OCI-LY1 (cell line): Measurements from ENCODE around the gene NEU1.
"Not testable (repeated sequence)": the region's sequence is repeated elsewhere in the genome, so short reads cannot be mapped to it uniquely, and the experiment has no call there.

ENCODE experiments used
- H2AFZ ChIP-seq: fragments of 200-600 bp; sonication (generic), shearing (Covaris generic); 2 replicates; pipeline ENCODE4 v1.6.0; 2014; ENCODE audit warnings: antibody characterized with exemption, mild to moderate bottlenecking, low read length
- H3F3A ChIP-seq: fragments of 200-600 bp; sonication (generic), shearing (Covaris generic); 2 replicates; pipeline ENCODE4 v1.6.0; 2014; ENCODE audit warnings: mild to moderate bottlenecking, antibody characterized with exemption, low read length, moderate library complexity; ENCODE audit not compliant: insufficient read depth
- H3K27ac ChIP-seq: fragments of 200-600 bp; sonication (generic); 2 replicates; pipeline ENCODE4 v1.5.1; 2014; ENCODE audit warnings: low read length, mixed run types, mild to moderate bottlenecking, low read depth; ENCODE audit not compliant: poor library complexity, severe bottlenecking
- H3K27me3 ChIP-seq: fragments of 200-600 bp; sonication (generic); 2 replicates; pipeline ENCODE4 v1.6.0; 2014; ENCODE audit warnings: antibody characterized with exemption, mild to moderate bottlenecking, low read length, moderate library complexity; ENCODE audit not compliant: insufficient read depth
- H3K36me3 ChIP-seq: fragments of 200-600 bp; sonication (generic); 2 replicates; pipeline ENCODE4 v1.6.1; 2014; ENCODE audit warnings: mild to moderate bottlenecking, antibody characterized with exemption, low read length, moderate library complexity, mixed read lengths; ENCODE audit not compliant: insufficient read depth
- H3K4me1 ChIP-seq: fragments of 200-600 bp; sonication (generic); 2 replicates; pipeline ENCODE4 v1.5.1; 2014; ENCODE audit warnings: mild to moderate bottlenecking, low read length, moderate library complexity; ENCODE audit not compliant: insufficient read depth, severe bottlenecking
- H3K4me2 ChIP-seq: fragments of 200-600 bp; sonication (generic), shearing (Covaris generic); 2 replicates; pipeline ENCODE4 v1.6.1; 2014; ENCODE audit warnings: low read length
- H3K4me3 ChIP-seq: fragments of 200-600 bp; sonication (generic); 2 replicates; pipeline ENCODE4 v1.5.1; 2014; ENCODE audit warnings: low read length, low read depth, mild to moderate bottlenecking, mixed read lengths; ENCODE audit not compliant: poor library complexity, severe bottlenecking
- H3K79me2 ChIP-seq: fragments of 200-600 bp; shearing (Covaris generic); 2 replicates; pipeline ENCODE4 v1.6.1; 2016; ENCODE audit warnings: mixed run types, low read length, mixed read lengths; ENCODE audit not compliant: insufficient read depth
- H3K9ac ChIP-seq: fragments of 200-600 bp; sonication (generic), shearing (Covaris generic); 2 replicates; pipeline ENCODE4 v1.6.1; 2014; ENCODE audit warnings: mild to moderate bottlenecking, low read length, mixed read lengths
- H3K9me2 ChIP-seq: fragments of 200-600 bp; sonication (generic), shearing (Covaris generic); 2 replicates; pipeline ENCODE4 v1.6.1; 2014; ENCODE audit warnings: low read depth, mild to moderate bottlenecking, low read length, mixed read lengths
- H3K9me3 ChIP-seq: fragments of 200-600 bp; shearing (Covaris generic); 2 replicates; pipeline ENCODE4 v1.6.1; 2014; ENCODE audit warnings: low read length, mixed read lengths
- H4K20me1 ChIP-seq: fragments of 200-600 bp; sonication (generic), shearing (Covaris generic); 2 replicates; pipeline ENCODE4 v1.6.0; 2016; ENCODE audit warnings: mild to moderate bottlenecking, low read length; ENCODE audit not compliant: insufficient read depth
- EZH2 ChIP-seq: fragments of 200-600 bp; sonication (generic), shearing (Covaris generic); IDR thresholded peaks from 2 replicates; pipeline ENCODE4 v1.8.0; 2017; ENCODE audit warnings: borderline replicate concordance, mixed run types, mild to moderate bottlenecking, antibody characterized with exemption, low read length, moderate library complexity, mixed read lengths
- TF ChIP-seq, protein P1 (sequence below): fragments of 200-600 bp; sonication (generic), shearing (Covaris generic); IDR thresholded peaks from 2 replicates; pipeline ENCODE4 v1.5.1; 2017; ENCODE audit warnings: mild to moderate bottlenecking, antibody characterized with exemption, low read length, moderate library complexity, mixed read lengths

The NEU1 gene

DNA sequence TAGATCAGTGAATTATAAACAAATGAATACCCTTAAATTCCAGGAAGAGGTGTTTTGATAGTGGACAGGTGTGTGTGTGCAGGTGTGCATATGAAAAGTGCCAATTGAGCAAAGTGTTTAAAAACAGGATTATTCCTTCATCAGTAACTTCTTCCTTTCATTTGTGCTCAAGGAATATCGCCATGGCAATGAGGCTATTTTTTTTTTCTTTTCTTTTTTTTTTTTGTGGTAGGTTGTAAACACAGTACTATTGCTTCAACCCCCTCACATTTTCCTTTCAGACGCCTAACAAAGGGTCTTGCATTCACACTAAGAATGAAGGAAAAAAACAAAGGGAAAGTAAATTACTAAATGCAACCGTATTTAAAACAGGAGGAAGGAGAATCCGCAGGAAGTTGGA, 37.1 kb downstream of the NEU1 start:
- H4K20me1 ChIP-seq = no peaks in the 10 kb centered on the region
- no peak overlapping the region for H3K4me3 ChIP-seq
- H3F3A ChIP-seq = no peaks in the 10 kb centered on the region
- H3K9me3 ChIP-seq = no peaks in the 10 kb centered on the region
- H3K79me2 ChIP-seq = peaks cover 9% of the 10 kb centered on the region
- no peaks in the 10 kb centered on the region for H3K9me2 ChIP-seq
- H2AFZ ChIP-seq = no peak overlapping the region
- no peak for TF ChIP-seq EZH2
- TF ChIP-seq, protein P1, sequence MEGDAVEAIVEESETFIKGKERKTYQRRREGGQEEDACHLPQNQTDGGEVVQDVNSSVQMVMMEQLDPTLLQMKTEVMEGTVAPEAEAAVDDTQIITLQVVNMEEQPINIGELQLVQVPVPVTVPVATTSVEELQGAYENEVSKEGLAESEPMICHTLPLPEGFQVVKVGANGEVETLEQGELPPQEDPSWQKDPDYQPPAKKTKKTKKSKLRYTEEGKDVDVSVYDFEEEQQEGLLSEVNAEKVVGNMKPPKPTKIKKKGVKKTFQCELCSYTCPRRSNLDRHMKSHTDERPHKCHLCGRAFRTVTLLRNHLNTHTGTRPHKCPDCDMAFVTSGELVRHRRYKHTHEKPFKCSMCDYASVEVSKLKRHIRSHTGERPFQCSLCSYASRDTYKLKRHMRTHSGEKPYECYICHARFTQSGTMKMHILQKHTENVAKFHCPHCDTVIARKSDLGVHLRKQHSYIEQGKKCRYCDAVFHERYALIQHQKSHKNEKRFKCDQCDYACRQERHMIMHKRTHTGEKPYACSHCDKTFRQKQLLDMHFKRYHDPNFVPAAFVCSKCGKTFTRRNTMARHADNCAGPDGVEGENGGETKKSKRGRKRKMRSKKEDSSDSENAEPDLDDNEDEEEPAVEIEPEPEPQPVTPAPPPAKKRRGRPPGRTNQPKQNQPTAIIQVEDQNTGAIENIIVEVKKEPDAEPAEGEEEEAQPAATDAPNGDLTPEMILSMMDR = no peak
- no peak overlapping the region for H3K4me2 ChIP-seq
- H3K36me3 ChIP-seq = no peaks in the 10 kb centered on the region
- H3K27ac ChIP-seq = peak overlapping the region; percentile 91
- no peak overlapping the region for H3K9ac ChIP-seq
- H3K4me1 ChIP-seq = peaks cover 39% of the 10 kb centered on the region
- H3K27me3 ChIP-seq = no peaks in the 10 kb centered on the region

DNA sequence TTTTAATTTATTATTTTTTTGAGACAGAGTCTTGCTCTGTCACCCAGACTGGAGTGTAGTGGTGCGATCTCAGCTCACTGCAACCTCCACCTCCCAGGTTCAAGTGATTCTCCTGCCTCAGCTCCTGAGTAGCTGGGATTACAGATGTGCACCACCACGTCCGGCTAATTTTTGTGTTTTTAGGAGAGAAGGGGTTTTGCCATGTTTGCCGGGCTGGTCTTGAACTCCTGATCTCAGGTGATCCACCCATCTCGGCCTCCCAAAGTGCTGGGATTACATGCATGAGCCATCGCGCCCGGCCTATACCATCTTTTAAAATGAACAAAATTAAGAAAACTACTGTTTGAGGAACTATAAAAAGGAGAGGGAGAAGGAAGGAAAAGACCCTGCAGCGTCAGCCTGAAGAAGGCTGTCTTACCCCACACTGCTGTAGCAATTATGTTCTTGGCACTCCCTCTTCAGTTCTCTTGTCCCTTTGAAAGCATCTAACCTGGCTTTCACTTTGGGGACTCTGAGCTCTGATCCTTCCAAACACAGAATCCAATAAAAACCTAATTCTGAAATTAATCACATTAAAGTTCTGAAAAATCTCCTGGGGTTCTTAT, 38.9 kb downstream of the NEU1 start:
- H3F3A ChIP-seq, H2AFZ ChIP-seq, H3K79me2 ChIP-seq, H4K20me1 ChIP-seq, H3K4me3 ChIP-seq, H3K4me2 ChIP-seq, H3K27me3 ChIP-seq, H3K9ac ChIP-seq, H3K9me2 ChIP-seq, H3K36me3 ChIP-seq, H3K9me3 ChIP-seq: not testable (repeated sequence)
- Histone ChIP-seq H3K4me1 (peaks cover 39% of the 10 kb centered on the region), H3K27ac (peak overlapping the region; percentile 93)

DNA sequence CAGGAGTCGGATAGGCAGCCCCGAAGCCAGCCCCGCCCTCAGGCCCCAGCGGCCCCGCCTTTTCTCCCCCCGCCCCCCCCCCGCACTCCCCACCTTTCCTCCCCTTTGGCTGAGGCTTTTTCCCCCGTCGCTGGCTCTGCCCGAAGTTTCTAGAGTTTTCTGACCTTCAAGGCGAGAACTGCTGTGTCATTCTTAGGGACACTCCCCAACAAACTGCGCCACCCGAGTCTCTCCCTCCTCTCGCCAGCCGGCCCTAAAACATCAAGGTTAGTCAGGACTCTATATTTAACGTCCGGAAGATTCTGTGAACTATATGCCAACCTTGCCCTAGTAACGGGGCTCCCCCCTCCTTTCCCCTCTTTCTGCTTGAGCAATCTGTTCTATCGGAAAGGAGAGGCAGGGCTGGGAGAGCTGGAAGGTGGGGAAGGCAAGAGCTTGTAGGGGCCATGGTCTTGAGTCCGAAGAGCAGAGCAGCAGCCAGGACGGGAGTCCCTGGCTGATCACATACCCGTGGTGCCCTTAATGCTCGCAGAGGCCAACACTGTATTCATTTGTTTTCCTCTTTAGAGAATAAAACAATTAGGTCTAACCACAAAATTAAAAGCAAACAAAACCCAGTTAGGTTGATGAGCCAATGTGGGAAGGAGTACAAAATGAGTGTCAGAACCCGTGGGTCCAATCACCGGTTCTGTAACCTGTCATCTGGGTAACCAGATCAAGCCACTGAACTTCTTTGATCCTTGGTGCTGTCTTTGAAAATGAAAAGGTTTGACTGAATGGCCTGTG, 40.4 kb downstream of the NEU1 start:
- H4K20me1 ChIP-seq = no peaks in the 10 kb centered on the region
- H3K36me3 ChIP-seq = no peaks in the 10 kb centered on the region
- TF ChIP-seq, protein P1 = no peak
- no peak for TF ChIP-seq EZH2
- H3K9me2 ChIP-seq = no peaks in the 10 kb centered on the region
- no peaks in the 10 kb centered on the region for H3K79me2 ChIP-seq
- H3F3A ChIP-seq = no peaks in the 10 kb centered on the region
- peak overlapping the region; percentile 93 for H3K4me2 ChIP-seq
- H3K9me3 ChIP-seq = no peaks in the 10 kb centered on the region
- H2AFZ ChIP-seq = peak overlapping the region; percentile 64; the same call in 1 of the 2 replicates
- peak overlapping the region; percentile 85 for H3K4me3 ChIP-seq
- no peaks in the 10 kb centered on the region for H3K27me3 ChIP-seq
- H3K27ac ChIP-seq = peak overlapping the region; percentile 93
- H3K4me1 ChIP-seq = peaks cover 39% of the 10 kb centered on the region
- H3K9ac ChIP-seq = peak overlapping the region; percentile 96
